Measurements from ENCODE around the gene FPGS.
"Not testable (repeated sequence)": the region's sequence is repeated elsewhere in the genome, so short reads cannot be mapped to it uniquely, and the experiment has no call there.

Gene FPGS
- total RNA-seq: 61.5 reads per million, percentile 73 among the genes with 10 or more reads in this experiment

- peak; percentile 77 for DNase-seq
Measured at GRCh38 chr9:127802576-127803443, at the start of gene FPGS. Gene FPGS (plus strand): TSS chr9:127802882. CDS start chr9:127802925, 43 bp downstream.

GRCh38 chr9:127753148-127753547 lies 49.5 kb upstream of the FPGS start:
- DNase-seq: no peak

GRCh38 chr9:127753622-127754021 lies 49.1 kb upstream of the FPGS start:
- DNase-seq: no peak

GRCh38 chr9:127754099-127755060 lies 48.3 kb upstream of the FPGS start:
- no peak for DNase-seq

- DNase-seq: no peak
Measured at GRCh38 chr9:127755061-127756060, 47.3 kb upstream of the FPGS start.

GRCh38 chr9:127756233-127756632 lies 46.4 kb upstream of the FPGS start:
- DNase-seq: no peak

- not testable (repeated sequence) for DNase-seq
Measured at GRCh38 chr9:127756776-127757175, 45.9 kb upstream of the FPGS start.

GRCh38 chr9:127758843-127759242 lies 43.8 kb upstream of the FPGS start:
- DNase-seq: no peak

GRCh38 chr9:127761061-127761460 lies 41.6 kb upstream of the FPGS start:
- no peak for DNase-seq

GRCh38 chr9:127761491-127761956 lies 41.2 kb upstream of the FPGS start:
- DNase-seq: no peak

- DNase-seq: no peak
Measured at GRCh38 chr9:127762111-127762676, 40.5 kb upstream of the FPGS start.

- DNase-seq: no peak
Measured at GRCh38 chr9:127763918-127764384, 38.7 kb upstream of the FPGS start.

GRCh38 chr9:127765418-127765817 lies 37.3 kb upstream of the FPGS start:
- no peak for DNase-seq

- no peak for DNase-seq
Measured at GRCh38 chr9:127767410-127767809, 35.3 kb upstream of the FPGS start.

- no peak for DNase-seq
Measured at GRCh38 chr9:127767909-127768331, 34.8 kb upstream of the FPGS start.

- DNase-seq: no peak
Measured at GRCh38 chr9:127768698-127769097, 34.0 kb upstream of the FPGS start.

GRCh38 chr9:127769101-127769500 lies 33.6 kb upstream of the FPGS start:
- DNase-seq: no peak

- DNase-seq: no peak
Measured at GRCh38 chr9:127769929-127770582, 32.6 kb upstream of the FPGS start.

- no peak for DNase-seq
Measured at GRCh38 chr9:127770583-127770904, 32.1 kb upstream of the FPGS start.

GRCh38 chr9:127770905-127771569 lies 31.6 kb upstream of the FPGS start:
- DNase-seq: peak; percentile 84
